Panc1 (cell line): Measurements from ENCODE around the gene PARD3. TPM values are rescaled to one million over a fixed set of nuclear protein-coding genes. Genes with fewer than 3 reads are reported as not detected.
"Not testable (repeated sequence)": the region's sequence is repeated elsewhere in the genome, so short reads cannot be mapped to it uniquely, and the experiment has no call there.

Experiments used
- ATAC-seq: fragments of 200-7000 bp; cut with Tn5 transposase; 2 replicates; pipeline ENCODE4 v1.9.1; 2020; ENCODE audit warnings: mild to moderate bottlenecking, moderate library complexity
- BruUV-seq: library from RNA; stranded (reverse); fragments of 400-500 nt; replicated peaks from 2 replicates; lab custom pipeline; 2021; lab: Mats Ljungman, UMichigan
- CTCF ChIA-PET: fragments of 300-600 bp; sonication (Branson Sonifier 250); formaldehyde crosslinking; loops from one replicate; lab custom pipeline; 2022; ENCODE audit warnings: antibody characterized with exemption; lab: Charles Lee
- POLR2A ChIA-PET: fragments of 300-600 bp; sonication (Branson Sonifier 250); formaldehyde crosslinking; loops from one replicate; lab custom pipeline; 2022; ENCODE audit warnings: antibody characterized with exemption; lab: Charles Lee
- DNase-seq: peaks from one replicate; pipeline ENCODE4 v3.0.0-alpha.2; 2010; ENCODE audit warnings: low read depth, low spot score
- H3K27ac ChIP-seq: 2 replicates; pipeline ENCODE4 v1.5.1; 2011; ENCODE audit warnings: mild to moderate bottlenecking, low read length, inconsistent platforms
- H3K27me3 ChIP-seq: fragments of 200-500 bp; sonication (Bioruptor generic); 2 replicates; pipeline ENCODE4 v1.6.0; 2014; ENCODE audit warnings: low read length, inconsistent platforms; ENCODE audit not compliant: control insufficient read depth, insufficient read depth
- H3K36me3 ChIP-seq: fragments of 200-500 bp; sonication (Bioruptor generic); 2 replicates; pipeline ENCODE4 v1.5.1; 2014; ENCODE audit warnings: inconsistent platforms, mild to moderate bottlenecking, low read length, moderate library complexity; ENCODE audit not compliant: control insufficient read depth, insufficient read depth
- H3K4me1 ChIP-seq: 2 replicates; pipeline ENCODE4 v1.5.1; 2011; ENCODE audit warnings: inconsistent platforms, mild to moderate bottlenecking, low read length, moderate library complexity; ENCODE audit not compliant: control insufficient read depth, insufficient read depth
- H3K4me3 ChIP-seq, 2 experiments: 2 replicates each; pipeline ENCODE4 v1.5.1; 2011 to 2012; ENCODE audit warnings: low read depth in 2 of 2, low read length in 2 of 2, mild to moderate bottlenecking in 2 of 2, inconsistent platforms in 1 of 2, moderate library complexity in 1 of 2
- H3K9me3 ChIP-seq: fragments of 200-500 bp; sonication (Bioruptor generic); 2 replicates; pipeline ENCODE4 v1.5.1; 2014; ENCODE audit warnings: low read depth, mild to moderate bottlenecking, inconsistent platforms, low read length, moderate library complexity; ENCODE audit not compliant: control insufficient read depth, insufficient read depth
- POLR2AphosphoS5 ChIP-seq: IDR thresholded peaks from 2 replicates; pipeline ENCODE4 v1.6.1; 2012; ENCODE audit warnings: mild to moderate bottlenecking, low read depth, low read length, moderate library complexity
- SIN3A ChIP-seq: IDR thresholded peaks from 2 replicates; pipeline ENCODE4 v1.6.1; 2012; ENCODE audit warnings: low read depth, mild to moderate bottlenecking, low read length, moderate library complexity, borderline replicate concordance; ENCODE audit not compliant: insufficient read depth
- TCF7L2 ChIP-seq: IDR thresholded peaks from 2 replicates; pipeline ENCODE4 v1.6.1; 2011; ENCODE audit warnings: mild to moderate bottlenecking, low read depth, low read length, inconsistent platforms
- in situ Hi-C: cut with HindIII; loops from 2 replicates; pipeline ENCODE4 v1.10.0; 2016; ENCODE audit warnings: low sequenced_read_pairs, low pct_unique_long_range_greater_than_20kb
- intact Hi-C: fragments of 100-400 bp; cut with micrococcal nuclease; formaldehyde crosslinking; loops from one replicate; pipeline ENCODE4 v1.10.0; 2022; ENCODE audit not compliant: unreplicated experiment
- total RNA-seq: library from RNA; stranded (reverse); gene quantifications from one replicate; pipeline ENCODE4 v1.2.1, GENCODE V29; 2021; ENCODE audit not compliant: unreplicated experiment
- TF ChIP-seq, protein P1 (sequence below), 2 experiments: IDR thresholded peaks; 2 replicates each; pipeline ENCODE4 v1.6.1; 2011 to 2012; ENCODE audit warnings: low read depth in 2 of 2, control low read depth in 1 of 2, low read length in 1 of 2, mild to moderate bottlenecking in 1 of 2, moderate library complexity in 1 of 2; ENCODE audit not compliant: insufficient read depth in 1 of 2
- TF ChIP-seq, protein P2 (sequence below): fragments of 450-650 bp; IDR thresholded peaks from 2 replicates; pipeline ENCODE4 v1.5.1; 2017; ENCODE audit warnings: mild to moderate bottlenecking

Gene PARD3
- total RNA-seq, 1 experiment from 2014 or later: 29.8 TPM

DNA sequence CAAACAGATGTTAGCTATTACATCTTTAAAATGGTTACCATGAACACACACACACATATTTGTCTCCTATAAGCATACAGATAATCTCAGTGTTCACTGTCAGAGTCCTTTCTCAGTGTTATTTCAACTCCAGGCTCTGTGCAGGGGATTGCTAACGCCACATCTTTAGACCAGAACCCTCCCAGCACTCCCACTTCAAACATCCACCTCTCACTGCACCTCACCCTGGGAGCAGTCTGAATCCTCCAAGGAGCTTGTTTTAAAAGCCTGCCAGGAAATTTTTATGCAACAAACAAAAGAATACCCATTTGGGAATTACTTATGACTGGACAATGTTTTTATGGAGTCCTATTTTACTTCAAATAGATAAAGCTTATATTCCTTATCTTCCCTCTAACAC is 107.4 kb downstream of the PARD3 start:
- POLR2A ChIA-PET: interaction anchor here (0.7 kb wide), 1 partner anchor 1003 kb away, joined by 3 read pairs; no protein-coding TSS in a partner anchor
- H3K4me1 ChIP-seq: peaks cover 12% of the 10 kb centered on the region
- in situ Hi-C loops: no loop called here

DNA sequence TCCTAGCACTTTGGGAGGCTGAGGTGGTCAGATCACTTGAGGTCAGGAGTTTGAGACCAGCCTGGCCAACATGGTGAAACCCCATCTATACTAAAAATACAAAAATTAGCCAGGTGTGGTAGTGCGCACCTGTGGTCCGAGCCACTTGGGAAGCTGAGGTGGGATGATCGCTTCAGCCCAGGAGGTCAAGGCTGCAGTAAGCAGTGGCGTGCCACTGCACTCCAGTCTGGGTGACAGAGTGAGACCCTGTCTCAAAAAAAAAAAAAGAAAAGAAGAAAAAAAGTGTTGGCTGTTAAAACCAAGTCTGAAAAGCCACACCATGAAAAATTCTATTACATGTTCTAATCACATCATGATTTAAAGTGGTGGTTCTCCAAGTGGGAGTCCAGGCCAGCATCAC is 108.1 kb downstream of the PARD3 start:
- H3K4me3 ChIP-seq, H3K9me3 ChIP-seq, ATAC-seq, intact Hi-C loops, H3K27ac ChIP-seq, H3K27me3 ChIP-seq, in situ Hi-C loops, CTCF ChIA-PET, DNase-seq, BruUV-seq, H3K36me3 ChIP-seq: not testable (repeated sequence)
- H3K4me1 ChIP-seq: peaks cover 12% of the 10 kb centered on the region
- POLR2A ChIA-PET: interaction anchor here (0.7 kb wide), 1 partner anchor 1002 kb away, joined by 3 read pairs; no protein-coding TSS in a partner anchor

More for the DNA sequence above, 107.4 kb downstream of the PARD3 start:
- intact Hi-C loops: no loop called here
- H3K9me3 ChIP-seq: no peaks in the 10 kb centered on the region
- CTCF ChIA-PET: no interaction called here
- ATAC-seq: no peak
- no peak overlapping the region for H3K4me3 ChIP-seq
- no peaks in the 10 kb centered on the region for H3K27me3 ChIP-seq
- BruUV-seq: no TSS peak
- DNase-seq: no peak
- no peak for TF ChIP-seq SIN3A
- no peak for TF ChIP-seq POLR2AphosphoS5
- TF ChIP-seq, protein P1, sequence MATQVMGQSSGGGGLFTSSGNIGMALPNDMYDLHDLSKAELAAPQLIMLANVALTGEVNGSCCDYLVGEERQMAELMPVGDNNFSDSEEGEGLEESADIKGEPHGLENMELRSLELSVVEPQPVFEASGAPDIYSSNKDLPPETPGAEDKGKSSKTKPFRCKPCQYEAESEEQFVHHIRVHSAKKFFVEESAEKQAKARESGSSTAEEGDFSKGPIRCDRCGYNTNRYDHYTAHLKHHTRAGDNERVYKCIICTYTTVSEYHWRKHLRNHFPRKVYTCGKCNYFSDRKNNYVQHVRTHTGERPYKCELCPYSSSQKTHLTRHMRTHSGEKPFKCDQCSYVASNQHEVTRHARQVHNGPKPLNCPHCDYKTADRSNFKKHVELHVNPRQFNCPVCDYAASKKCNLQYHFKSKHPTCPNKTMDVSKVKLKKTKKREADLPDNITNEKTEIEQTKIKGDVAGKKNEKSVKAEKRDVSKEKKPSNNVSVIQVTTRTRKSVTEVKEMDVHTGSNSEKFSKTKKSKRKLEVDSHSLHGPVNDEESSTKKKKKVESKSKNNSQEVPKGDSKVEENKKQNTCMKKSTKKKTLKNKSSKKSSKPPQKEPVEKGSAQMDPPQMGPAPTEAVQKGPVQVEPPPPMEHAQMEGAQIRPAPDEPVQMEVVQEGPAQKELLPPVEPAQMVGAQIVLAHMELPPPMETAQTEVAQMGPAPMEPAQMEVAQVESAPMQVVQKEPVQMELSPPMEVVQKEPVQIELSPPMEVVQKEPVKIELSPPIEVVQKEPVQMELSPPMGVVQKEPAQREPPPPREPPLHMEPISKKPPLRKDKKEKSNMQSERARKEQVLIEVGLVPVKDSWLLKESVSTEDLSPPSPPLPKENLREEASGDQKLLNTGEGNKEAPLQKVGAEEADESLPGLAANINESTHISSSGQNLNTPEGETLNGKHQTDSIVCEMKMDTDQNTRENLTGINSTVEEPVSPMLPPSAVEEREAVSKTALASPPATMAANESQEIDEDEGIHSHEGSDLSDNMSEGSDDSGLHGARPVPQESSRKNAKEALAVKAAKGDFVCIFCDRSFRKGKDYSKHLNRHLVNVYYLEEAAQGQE (IDR thresholded peaks at IDR 0.05; ENCODE audit: insufficient read depth in 1 of 2, low read depth in 2 of 2, low read length in 1 of 2): no peak
- TF ChIP-seq, protein P2, sequence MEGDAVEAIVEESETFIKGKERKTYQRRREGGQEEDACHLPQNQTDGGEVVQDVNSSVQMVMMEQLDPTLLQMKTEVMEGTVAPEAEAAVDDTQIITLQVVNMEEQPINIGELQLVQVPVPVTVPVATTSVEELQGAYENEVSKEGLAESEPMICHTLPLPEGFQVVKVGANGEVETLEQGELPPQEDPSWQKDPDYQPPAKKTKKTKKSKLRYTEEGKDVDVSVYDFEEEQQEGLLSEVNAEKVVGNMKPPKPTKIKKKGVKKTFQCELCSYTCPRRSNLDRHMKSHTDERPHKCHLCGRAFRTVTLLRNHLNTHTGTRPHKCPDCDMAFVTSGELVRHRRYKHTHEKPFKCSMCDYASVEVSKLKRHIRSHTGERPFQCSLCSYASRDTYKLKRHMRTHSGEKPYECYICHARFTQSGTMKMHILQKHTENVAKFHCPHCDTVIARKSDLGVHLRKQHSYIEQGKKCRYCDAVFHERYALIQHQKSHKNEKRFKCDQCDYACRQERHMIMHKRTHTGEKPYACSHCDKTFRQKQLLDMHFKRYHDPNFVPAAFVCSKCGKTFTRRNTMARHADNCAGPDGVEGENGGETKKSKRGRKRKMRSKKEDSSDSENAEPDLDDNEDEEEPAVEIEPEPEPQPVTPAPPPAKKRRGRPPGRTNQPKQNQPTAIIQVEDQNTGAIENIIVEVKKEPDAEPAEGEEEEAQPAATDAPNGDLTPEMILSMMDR: no peak
- no peak for TF ChIP-seq TCF7L2
- H3K36me3 ChIP-seq: no peaks in the 10 kb centered on the region
- H3K27ac ChIP-seq: no peak overlapping the region

DNA sequence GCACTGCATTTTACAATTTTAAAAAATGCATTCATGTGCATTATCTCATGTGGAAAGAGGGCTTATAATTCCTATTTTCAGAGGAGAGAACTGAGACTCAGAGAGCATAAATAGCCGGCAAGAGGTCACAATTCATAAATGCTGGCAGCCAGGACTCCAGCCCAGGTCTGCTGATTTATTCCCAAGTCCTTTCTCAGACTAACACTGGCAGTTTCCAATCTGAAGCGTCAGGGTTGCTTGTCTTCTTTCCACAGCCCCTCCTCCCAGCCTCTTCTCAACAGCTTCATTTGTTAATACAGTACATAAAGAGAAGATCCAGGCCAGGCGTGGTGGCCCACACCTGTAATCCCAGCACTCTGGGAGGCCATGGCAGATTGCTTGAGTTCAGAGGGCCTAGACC is 108.9 kb downstream of the PARD3 start:
- intact Hi-C loops: no loop called here
- no TSS peak for BruUV-seq
- ATAC-seq (no peak), DNase-seq (no peak)
- H3K27ac ChIP-seq: no peak overlapping the region
- no peaks in the 10 kb centered on the region for H3K27me3 ChIP-seq
- H3K4me3 ChIP-seq: no peak overlapping the region
- POLR2A ChIA-PET: no interaction called here
- no peaks in the 10 kb centered on the region for H3K36me3 ChIP-seq
- in situ Hi-C loops: no loop called here
- H3K4me1 ChIP-seq: peaks cover 12% of the 10 kb centered on the region
- H3K9me3 ChIP-seq: no peaks in the 10 kb centered on the region
- TF ChIP-seq, protein P2: no peak
- TF ChIP-seq POLR2AphosphoS5: no peak
- no peak for TF ChIP-seq TCF7L2
- TF ChIP-seq, protein P1 (IDR thresholded peaks at IDR 0.05; ENCODE audit: insufficient read depth in 1 of 2, low read depth in 2 of 2, low read length in 1 of 2): no peak
- no peak for TF ChIP-seq SIN3A
- CTCF ChIA-PET: no interaction called here
